Measurements from ENCODE around the gene TMEM221.

The TMEM221 gene

GRCh38 chr19:17436094-17436873 lies 12.2 kb downstream of the TMEM221 start:
- no peak overlapping the region for H3K27ac ChIP-seq (ENCODE audit: low read depth, low read length)
- no peaks in the 10 kb centered on the region for H3K36me3 ChIP-seq (ENCODE audit: insufficient read depth, low read length)
- no peaks in the 10 kb centered on the region for H3K27me3 ChIP-seq (ENCODE audit: insufficient read depth, low read length)
- H3K79me2 ChIP-seq (ENCODE audit: control insufficient read depth, insufficient read depth, low read length, unreplicated experiment), result no peaks in the 10 kb centered on the region
- H3K4me3 ChIP-seq (ENCODE audit: low read depth, low read length), result no peak overlapping the region
- no peaks in the 10 kb centered on the region for H3K4me1 ChIP-seq (ENCODE audit: control insufficient read depth, insufficient read depth, low read length, unreplicated experiment)
- H2AFZ ChIP-seq (ENCODE audit: low read length, unreplicated experiment), result no peak overlapping the region

- H3K4me1 ChIP-seq (ENCODE audit: control insufficient read depth, insufficient read depth, low read length, unreplicated experiment), result no peaks in the 10 kb centered on the region
- H3K36me3 ChIP-seq (ENCODE audit: insufficient read depth, low read length), result no peaks in the 10 kb centered on the region
- no peaks in the 10 kb centered on the region for H3K79me2 ChIP-seq (ENCODE audit: control insufficient read depth, insufficient read depth, low read length, unreplicated experiment)
- no peak overlapping the region for H3K27ac ChIP-seq (ENCODE audit: low read depth, low read length)
- no peaks in the 10 kb centered on the region for H3K27me3 ChIP-seq (ENCODE audit: insufficient read depth, low read length)
- H3K4me3 ChIP-seq (ENCODE audit: low read depth, low read length), result no peak overlapping the region
- no peak overlapping the region for H2AFZ ChIP-seq (ENCODE audit: low read length, unreplicated experiment)
Observed at GRCh38 chr19:17435218-17435617, 13.2 kb downstream of the TMEM221 start.

- H3K27ac ChIP-seq (ENCODE audit: low read depth, low read length), result no peak overlapping the region
- no peaks in the 10 kb centered on the region for H3K36me3 ChIP-seq (ENCODE audit: insufficient read depth, low read length)
- H3K27me3 ChIP-seq (ENCODE audit: insufficient read depth, low read length), result no peaks in the 10 kb centered on the region
- no peak overlapping the region for H3K4me3 ChIP-seq (ENCODE audit: low read depth, low read length)
- no peaks in the 10 kb centered on the region for H3K4me1 ChIP-seq (ENCODE audit: control insufficient read depth, insufficient read depth, low read length, unreplicated experiment)
- H2AFZ ChIP-seq (ENCODE audit: low read length, unreplicated experiment), result no peak overlapping the region
- H3K79me2 ChIP-seq (ENCODE audit: control insufficient read depth, insufficient read depth, low read length, unreplicated experiment), result no peaks in the 10 kb centered on the region
Observed at GRCh38 chr19:17431417-17431816, 17.1 kb downstream of the TMEM221 start.

DNA sequence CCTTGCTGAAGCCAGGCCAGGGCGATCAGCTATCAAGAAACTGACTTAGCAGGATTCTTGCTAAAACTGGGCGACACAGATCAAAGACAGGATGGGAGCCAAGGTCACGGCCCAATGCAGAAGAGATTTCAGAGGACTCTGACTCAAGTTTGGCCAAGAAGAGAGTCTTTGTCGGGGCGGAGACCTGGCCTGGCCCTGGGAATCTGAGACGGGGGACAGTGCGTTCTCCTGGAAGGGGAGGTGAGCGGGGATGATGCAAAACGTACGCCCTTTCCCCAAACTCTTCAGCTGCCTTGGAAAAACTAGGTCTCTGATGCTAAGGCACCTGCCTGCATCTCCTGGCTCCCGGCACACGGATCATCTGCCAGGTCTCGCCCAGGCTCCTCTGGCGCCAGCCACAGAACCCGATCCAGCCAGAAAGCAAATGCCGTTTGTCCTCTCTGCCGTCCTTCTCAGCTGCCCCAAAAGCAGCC lies 18.8 kb downstream of the TMEM221 start:
- H3K27me3 ChIP-seq (ENCODE audit: insufficient read depth, low read length), result no peaks in the 10 kb centered on the region
- H2AFZ ChIP-seq (ENCODE audit: low read length, unreplicated experiment), result no peak overlapping the region
- H3K27ac ChIP-seq (ENCODE audit: low read depth, low read length), result no peak overlapping the region

DNA sequence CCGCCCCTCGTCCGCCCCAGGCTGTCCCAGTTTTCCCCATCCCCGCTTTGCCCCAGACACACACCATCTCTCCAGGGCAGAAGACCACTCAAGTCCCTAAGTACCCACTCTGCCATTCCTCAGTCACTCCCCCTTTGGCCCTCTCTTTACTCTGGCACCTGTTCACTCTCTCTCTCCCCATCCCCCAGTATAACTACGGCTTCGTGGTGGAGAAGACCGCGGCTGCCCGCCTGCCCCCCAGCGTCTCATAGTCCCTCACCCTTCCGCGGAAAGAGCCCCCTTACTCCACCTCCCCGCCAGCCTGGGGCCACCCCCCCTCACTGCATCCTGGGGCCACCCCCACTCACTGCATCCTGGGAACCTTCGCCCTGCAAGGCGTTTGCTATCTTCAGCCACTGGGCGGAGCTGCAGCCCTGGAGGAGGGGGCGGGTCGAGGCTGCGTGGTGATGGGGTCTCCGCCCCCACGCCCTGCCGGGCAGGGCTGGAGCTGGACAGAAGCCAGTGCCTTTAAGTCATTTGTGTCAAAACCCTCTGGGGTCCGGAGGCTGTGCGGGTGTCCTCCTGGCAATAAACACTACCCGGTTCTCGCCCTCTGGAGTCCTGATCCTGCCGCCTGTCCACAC lies 23.6 kb downstream of the TMEM221 start:
- H3K27ac ChIP-seq (ENCODE audit: low read depth, low read length), result no peak overlapping the region
- no peaks in the 10 kb centered on the region for H3K79me2 ChIP-seq (ENCODE audit: control insufficient read depth, insufficient read depth, low read length, unreplicated experiment)
- H3K36me3 ChIP-seq (ENCODE audit: insufficient read depth, low read length), result no peaks in the 10 kb centered on the region
- H3K4me3 ChIP-seq (ENCODE audit: low read depth, low read length), result no peak overlapping the region
- no peaks in the 10 kb centered on the region for H3K27me3 ChIP-seq (ENCODE audit: insufficient read depth, low read length)
- no peaks in the 10 kb centered on the region for H3K4me1 ChIP-seq (ENCODE audit: control insufficient read depth, insufficient read depth, low read length, unreplicated experiment)
- H2AFZ ChIP-seq (ENCODE audit: low read length, unreplicated experiment), result no peak overlapping the region

More for the DNA sequence above, 18.8 kb downstream of the TMEM221 start:
- no peaks in the 10 kb centered on the region for H3K4me1 ChIP-seq (ENCODE audit: control insufficient read depth, insufficient read depth, low read length, unreplicated experiment)
- H3K4me3 ChIP-seq (ENCODE audit: low read depth, low read length), result no peak overlapping the region
- no peaks in the 10 kb centered on the region for H3K36me3 ChIP-seq (ENCODE audit: insufficient read depth, low read length)
- H3K79me2 ChIP-seq (ENCODE audit: control insufficient read depth, insufficient read depth, low read length, unreplicated experiment), result no peaks in the 10 kb centered on the region

DNA sequence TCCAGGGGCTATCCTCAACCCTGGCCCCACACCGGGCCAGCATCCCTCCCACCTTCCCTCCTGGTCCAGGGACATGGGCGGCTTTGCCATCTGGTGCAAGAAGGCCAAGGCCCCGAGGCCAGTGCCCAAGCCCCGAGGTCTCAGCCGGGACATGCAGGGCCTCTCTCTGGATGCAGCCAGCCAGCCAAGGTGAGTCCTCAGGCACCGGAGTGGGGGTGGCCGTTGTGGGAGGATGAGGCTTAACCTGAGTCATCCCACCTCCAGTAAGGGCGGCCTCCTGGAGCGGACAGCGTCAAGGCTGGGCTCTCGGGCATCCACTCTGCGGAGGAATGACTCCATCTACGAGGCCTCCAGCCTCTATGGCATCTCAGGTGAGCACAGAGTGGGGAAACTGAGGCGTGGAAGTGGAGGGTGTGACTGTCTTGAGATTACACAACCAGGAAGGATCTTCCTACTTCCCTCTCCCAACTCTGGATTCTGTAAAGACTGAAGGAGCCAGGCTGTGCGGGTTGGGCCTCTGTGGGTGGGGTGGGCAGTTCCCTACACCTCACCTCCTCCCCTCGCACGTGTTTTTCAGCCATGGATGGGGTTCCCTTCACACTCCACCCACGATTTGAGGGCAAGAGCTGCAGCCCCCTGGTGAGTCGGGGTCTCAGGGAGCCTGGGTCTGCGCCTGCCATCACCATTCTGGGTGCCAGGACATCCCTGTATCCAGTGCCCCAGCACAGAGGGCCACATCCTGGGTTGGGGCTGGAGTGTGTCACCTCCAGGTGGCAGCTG lies 24.8 kb downstream of the TMEM221 start:
- Histone ChIP-seq H3K4me1 (ENCODE audit: control insufficient read depth, insufficient read depth, low read length, unreplicated experiment) (peaks cover 5% of the 10 kb centered on the region), H3K27ac (ENCODE audit: low read depth, low read length) (no peak overlapping the region), H2AFZ (ENCODE audit: low read length, unreplicated experiment) (no peak overlapping the region), H3K4me3 (ENCODE audit: low read depth, low read length) (no peak overlapping the region), H3K36me3 (ENCODE audit: insufficient read depth, low read length) (no peaks in the 10 kb centered on the region), H3K79me2 (ENCODE audit: control insufficient read depth, insufficient read depth, low read length, unreplicated experiment) (no peaks in the 10 kb centered on the region), H3K27me3 (ENCODE audit: insufficient read depth, low read length) (no peaks in the 10 kb centered on the region)

GRCh38 chr19:17421942-17422341 lies 26.5 kb downstream of the TMEM221 start:
- Histone ChIP-seq H3K4me1 (ENCODE audit: control insufficient read depth, insufficient read depth, low read length, unreplicated experiment) (peaks cover 5% of the 10 kb centered on the region), H3K36me3 (ENCODE audit: insufficient read depth, low read length) (no peaks in the 10 kb centered on the region), H3K79me2 (ENCODE audit: control insufficient read depth, insufficient read depth, low read length, unreplicated experiment) (no peaks in the 10 kb centered on the region), H3K27me3 (ENCODE audit: insufficient read depth, low read length) (no peaks in the 10 kb centered on the region), H2AFZ (ENCODE audit: low read length, unreplicated experiment) (no peak overlapping the region), H3K27ac (ENCODE audit: low read depth, low read length) (no peak overlapping the region), H3K4me3 (ENCODE audit: low read depth, low read length) (no peak overlapping the region)

DNA sequence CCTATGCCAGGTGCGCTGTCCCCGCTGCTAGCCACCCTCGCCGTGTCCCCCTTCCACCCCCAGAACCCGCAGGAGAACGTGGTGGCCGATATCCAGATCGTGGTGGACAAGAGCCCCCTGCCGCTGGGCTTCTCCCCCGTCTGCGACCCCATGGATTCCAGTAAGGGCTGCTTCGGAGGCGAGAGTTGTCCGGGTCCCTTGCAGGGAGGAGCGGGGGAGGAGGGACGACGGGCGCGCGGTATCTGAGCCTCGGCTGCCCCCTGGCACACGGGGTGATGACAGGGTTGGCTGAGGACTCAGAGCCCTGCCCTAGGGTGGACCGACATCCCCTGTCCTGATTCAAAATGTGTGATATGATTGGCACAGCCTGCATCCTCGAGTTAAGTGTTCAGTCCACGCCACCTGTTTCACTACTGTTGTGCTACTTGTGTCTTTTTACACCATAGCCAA lies 28.0 kb downstream of the TMEM221 start:
- H3K27me3 ChIP-seq (ENCODE audit: insufficient read depth, low read length), result no peaks in the 10 kb centered on the region
- peak overlapping the region; percentile 47 for H2AFZ ChIP-seq (ENCODE audit: low read length, unreplicated experiment)
- H3K27ac ChIP-seq (ENCODE audit: low read depth, low read length), result no peak overlapping the region
- no peaks in the 10 kb centered on the region for H3K36me3 ChIP-seq (ENCODE audit: insufficient read depth, low read length)
- H3K4me1 ChIP-seq (ENCODE audit: control insufficient read depth, insufficient read depth, low read length, unreplicated experiment), result peaks cover 5% of the 10 kb centered on the region
- H3K4me3 ChIP-seq (ENCODE audit: low read depth, low read length), result peak overlapping the region; percentile 93
- no peaks in the 10 kb centered on the region for H3K79me2 ChIP-seq (ENCODE audit: control insufficient read depth, insufficient read depth, low read length, unreplicated experiment)

GRCh38 chr19:17419621-17420474 lies 28.6 kb downstream of the TMEM221 start, which contains the start of gene MVB12A:
MVB12A (plus strand) TSS chr19:17420047; CDS start chr19:17420136, 89 bp downstream.
- H3K36me3 ChIP-seq (ENCODE audit: insufficient read depth, low read length), result no peaks in the 10 kb centered on the region
- H3K4me3 ChIP-seq (ENCODE audit: low read depth, low read length), result peak within 1 kb of the TSS; percentile 93
- peaks cover 5% of the 10 kb centered on the region for H3K4me1 ChIP-seq (ENCODE audit: control insufficient read depth, insufficient read depth, low read length, unreplicated experiment)
- H2AFZ ChIP-seq (ENCODE audit: low read length, unreplicated experiment), result peak within 1 kb of the TSS; percentile 87
- peak within 1 kb of the TSS; percentile 75 for H3K27ac ChIP-seq (ENCODE audit: low read depth, low read length)
- no peaks in the 10 kb centered on the region for H3K27me3 ChIP-seq (ENCODE audit: insufficient read depth, low read length)
- H3K79me2 ChIP-seq (ENCODE audit: control insufficient read depth, insufficient read depth, low read length, unreplicated experiment), result no peaks in the 10 kb centered on the region

- Histone ChIP-seq H3K4me1 (ENCODE audit: control insufficient read depth, insufficient read depth, low read length, unreplicated experiment) (peaks cover 5% of the 10 kb centered on the region), H3K36me3 (ENCODE audit: insufficient read depth, low read length) (no peaks in the 10 kb centered on the region), H2AFZ (ENCODE audit: low read length, unreplicated experiment) (peak overlapping the region; percentile 87), H3K79me2 (ENCODE audit: control insufficient read depth, insufficient read depth, low read length, unreplicated experiment) (no peaks in the 10 kb centered on the region), H3K27ac (ENCODE audit: low read depth, low read length) (peak overlapping the region; percentile 75), H3K4me3 (ENCODE audit: low read depth, low read length) (peak overlapping the region; percentile 93), H3K27me3 (ENCODE audit: insufficient read depth, low read length) (no peaks in the 10 kb centered on the region)
Observed at GRCh38 chr19:17419154-17419620, 29.3 kb downstream of the TMEM221 start.

All from ACC112 (cell line).